Astrocyte of the spinal cord (primary cell): ENCODE data around the gene WWOX.
"Not testable (repeated sequence)": the region's sequence is repeated elsewhere in the genome, so short reads cannot be mapped to it uniquely, and the experiment has no call there.

Source experiments
- DNase-seq: peaks from one replicate; pipeline ENCODE4 v3.0.0; 2011; ENCODE audit warnings: low read depth, low spot score
- H3K4me3 ChIP-seq: 2 replicates; pipeline ENCODE4 v1.5.1; 2011; ENCODE audit warnings: low read depth, mild to moderate bottlenecking, low read length, moderate library complexity
- in situ Hi-C: cut with HindIII; loops from 2 replicates; pipeline ENCODE4 v1.10.0; 2017; ENCODE audit warnings: low sequenced_read_pairs
- TF ChIP-seq, protein P1 (sequence below): IDR thresholded peaks from 2 replicates; pipeline ENCODE4 v1.5.1; 2012; ENCODE audit warnings: low read depth, mild to moderate bottlenecking, low read length, inconsistent platforms

WWOX gene

DNA sequence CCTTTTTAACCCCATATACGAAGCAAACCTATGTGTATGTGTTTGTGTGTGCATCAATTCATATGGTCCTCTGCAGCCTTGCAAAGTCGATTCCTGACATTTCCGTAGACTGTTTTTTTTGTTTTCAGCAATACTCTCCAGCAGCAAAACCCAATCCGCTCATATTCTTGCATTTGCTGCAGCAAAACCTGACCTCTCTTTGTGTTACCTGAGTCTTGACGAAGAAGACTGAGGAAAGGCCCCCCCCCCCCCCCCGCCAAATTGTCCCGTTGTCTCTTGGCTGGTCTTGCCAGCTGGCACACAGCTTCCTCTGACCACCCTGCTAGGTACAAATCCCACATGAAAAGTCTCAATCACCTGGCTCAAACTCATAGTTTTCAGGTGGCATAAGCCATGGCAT is 494.7 kb downstream of the WWOX start:
- DNase-seq, result no peak
- H3K4me3 ChIP-seq, result no peak overlapping the region
- TF ChIP-seq, protein P1, sequence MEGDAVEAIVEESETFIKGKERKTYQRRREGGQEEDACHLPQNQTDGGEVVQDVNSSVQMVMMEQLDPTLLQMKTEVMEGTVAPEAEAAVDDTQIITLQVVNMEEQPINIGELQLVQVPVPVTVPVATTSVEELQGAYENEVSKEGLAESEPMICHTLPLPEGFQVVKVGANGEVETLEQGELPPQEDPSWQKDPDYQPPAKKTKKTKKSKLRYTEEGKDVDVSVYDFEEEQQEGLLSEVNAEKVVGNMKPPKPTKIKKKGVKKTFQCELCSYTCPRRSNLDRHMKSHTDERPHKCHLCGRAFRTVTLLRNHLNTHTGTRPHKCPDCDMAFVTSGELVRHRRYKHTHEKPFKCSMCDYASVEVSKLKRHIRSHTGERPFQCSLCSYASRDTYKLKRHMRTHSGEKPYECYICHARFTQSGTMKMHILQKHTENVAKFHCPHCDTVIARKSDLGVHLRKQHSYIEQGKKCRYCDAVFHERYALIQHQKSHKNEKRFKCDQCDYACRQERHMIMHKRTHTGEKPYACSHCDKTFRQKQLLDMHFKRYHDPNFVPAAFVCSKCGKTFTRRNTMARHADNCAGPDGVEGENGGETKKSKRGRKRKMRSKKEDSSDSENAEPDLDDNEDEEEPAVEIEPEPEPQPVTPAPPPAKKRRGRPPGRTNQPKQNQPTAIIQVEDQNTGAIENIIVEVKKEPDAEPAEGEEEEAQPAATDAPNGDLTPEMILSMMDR, result no peak
- in situ Hi-C loops, result no loop called here

DNA sequence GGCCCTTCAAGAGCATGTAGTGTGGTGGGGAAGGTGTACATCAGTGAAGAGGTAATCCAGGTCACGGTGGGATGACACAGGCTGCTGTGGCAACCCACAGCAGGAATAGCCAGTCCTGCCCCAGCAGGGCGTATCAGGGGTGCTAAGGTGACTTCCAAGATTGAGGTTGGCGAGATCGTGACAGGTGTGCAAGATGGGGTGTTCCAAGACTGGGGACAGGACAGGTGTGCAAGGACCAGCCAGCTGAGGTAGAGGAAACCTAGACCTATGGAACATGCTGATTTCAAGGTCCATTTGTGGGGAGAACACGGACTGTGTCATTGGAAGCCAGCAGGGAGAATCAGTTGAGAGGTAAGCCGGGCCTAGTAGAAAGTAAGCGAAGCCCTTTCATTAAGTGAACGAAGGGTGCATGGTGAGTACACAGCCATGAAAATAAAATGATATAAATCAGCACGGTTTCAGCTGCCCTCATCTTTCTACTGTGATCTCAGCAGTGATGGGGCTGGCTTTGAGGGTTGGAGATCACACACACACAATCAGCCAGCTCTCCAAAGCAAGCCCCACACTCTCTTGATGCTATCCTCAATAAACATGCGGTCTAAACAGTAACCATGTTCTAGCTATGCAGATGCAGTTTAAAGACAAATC is 497.0 kb downstream of the WWOX start:
- H3K4me3 ChIP-seq, result no peak overlapping the region
- TF ChIP-seq, protein P1, result no peak
- DNase-seq, result no peak
- in situ Hi-C loops, result no loop called here

DNA sequence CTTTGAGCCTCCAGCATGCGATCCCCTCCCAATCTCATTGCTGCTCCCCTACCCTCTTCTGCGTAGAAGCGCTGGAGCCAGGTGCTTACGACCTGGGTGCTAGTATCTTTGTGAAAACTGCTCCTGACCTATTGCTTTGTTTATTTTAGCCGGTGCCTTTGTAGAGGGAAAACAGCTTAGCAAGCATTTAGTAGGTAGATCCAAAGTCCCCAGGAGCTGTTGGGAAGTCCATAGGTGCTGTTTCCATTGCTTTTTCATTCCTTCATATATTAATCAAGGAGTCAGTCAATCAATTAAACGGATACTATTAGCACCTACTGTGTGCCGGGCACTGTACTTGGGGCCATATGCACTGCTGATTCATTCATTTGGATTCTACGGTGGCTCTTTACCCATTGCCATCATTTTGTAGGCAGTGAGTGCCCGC is 497.6 kb downstream of the WWOX start:
- TF ChIP-seq, protein P1, result no peak

DNA sequence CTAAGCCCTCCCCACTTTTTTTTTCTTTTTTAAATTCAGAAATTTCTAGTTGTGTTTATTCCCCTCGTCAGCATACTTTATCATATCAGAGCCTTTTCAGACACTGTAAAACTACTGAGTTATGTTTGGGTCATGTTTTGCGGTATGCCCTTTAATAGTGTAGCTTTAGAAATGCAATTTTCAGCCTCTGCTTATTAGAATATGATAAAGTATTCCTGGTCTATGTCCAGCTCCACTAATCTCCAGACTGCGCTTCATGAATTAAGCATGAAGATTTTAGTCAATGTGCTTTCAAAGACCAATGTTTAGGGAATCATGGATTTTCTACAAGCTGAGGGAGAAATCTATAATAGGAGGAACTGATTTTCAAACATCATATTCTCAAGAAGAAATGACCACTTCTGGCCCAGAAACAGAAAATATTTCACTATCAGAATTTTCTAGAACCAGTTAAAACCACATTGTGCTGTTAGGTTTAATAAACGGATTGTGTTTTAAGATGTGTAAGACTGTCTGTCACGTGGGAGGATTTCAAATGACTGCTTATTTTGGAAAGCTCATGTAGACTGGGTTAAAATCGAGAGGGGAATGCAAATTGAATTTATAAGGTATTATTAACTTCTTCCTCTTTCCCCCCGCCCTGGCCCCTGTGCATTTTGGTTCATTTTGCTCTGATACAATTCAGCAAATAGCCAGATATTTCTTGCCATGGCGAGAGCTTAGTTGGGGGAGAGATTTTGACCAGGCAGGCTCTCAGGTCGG is 498.5 kb downstream of the WWOX start:
- TF ChIP-seq, protein P1, result no peak
- no peak for DNase-seq
- in situ Hi-C loops, result no loop called here
- no peak overlapping the region for H3K4me3 ChIP-seq

More for the DNA sequence above, 497.6 kb downstream of the WWOX start:
- no peak overlapping the region for H3K4me3 ChIP-seq
- no peak for DNase-seq
- in situ Hi-C loops, result no loop called here

DNA sequence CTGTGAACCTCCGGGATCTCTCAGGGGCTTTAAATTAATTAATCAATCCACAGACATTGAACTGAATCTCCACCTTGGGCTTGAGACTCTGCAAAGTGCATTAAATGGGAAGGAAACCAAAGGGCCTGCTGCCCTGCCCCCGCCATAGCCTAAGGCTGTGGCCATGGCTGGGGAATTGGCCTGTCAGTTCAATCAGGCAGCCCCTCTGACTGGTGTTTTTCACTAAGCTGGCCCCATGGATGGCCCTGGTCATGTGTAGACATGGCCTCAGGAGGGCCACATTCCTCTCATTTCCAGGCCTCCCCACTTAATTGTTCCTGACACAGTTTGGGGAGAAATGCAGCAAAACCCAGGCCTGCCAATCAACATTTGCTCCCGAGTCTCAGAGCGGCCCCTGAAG is 499.8 kb downstream of the WWOX start:
- DNase-seq, result no peak
- in situ Hi-C loops, result no loop called here
- no peak overlapping the region for H3K4me3 ChIP-seq
- TF ChIP-seq, protein P1, result no peak

DNA sequence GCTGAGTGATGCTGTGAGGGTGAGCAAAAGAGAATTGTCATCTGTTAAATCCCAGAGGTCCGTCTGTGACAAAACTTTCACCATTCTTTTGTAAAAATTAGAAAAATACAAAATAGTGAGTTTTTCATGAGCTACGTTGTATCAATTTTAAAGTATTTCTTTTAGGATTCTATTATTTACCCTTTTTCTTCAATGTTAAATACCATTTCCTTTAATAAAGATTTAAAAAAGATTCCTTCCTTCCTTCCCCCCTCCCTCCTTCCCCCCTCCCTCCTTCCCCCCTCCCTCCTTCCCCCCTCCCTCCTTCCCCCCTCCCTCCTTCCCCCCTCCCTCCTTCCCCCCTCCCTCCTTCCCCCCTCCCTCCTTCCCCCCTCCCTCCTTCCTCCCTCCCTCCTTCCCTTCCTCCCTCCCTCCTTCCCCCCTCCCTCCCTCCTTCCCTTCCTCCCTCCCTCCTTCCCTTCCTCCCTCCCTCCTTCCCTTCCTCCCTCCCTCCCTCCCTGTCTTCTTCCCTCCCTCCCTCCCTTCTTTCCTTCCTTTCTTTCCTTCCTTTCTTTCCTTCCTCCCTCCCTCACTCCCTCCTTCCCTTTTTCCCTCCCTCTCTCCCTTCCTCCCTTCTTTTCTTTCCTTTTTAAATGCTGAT is 505.1 kb downstream of the WWOX start:
- DNase-seq, H3K4me3 ChIP-seq, in situ Hi-C loops: not testable (repeated sequence)
